Measurements from ENCODE around the gene DENND10. TPM values are rescaled to one million over a fixed set of nuclear protein-coding genes. Genes with fewer than 3 reads are reported as not detected.

Gene DENND10, protein sequence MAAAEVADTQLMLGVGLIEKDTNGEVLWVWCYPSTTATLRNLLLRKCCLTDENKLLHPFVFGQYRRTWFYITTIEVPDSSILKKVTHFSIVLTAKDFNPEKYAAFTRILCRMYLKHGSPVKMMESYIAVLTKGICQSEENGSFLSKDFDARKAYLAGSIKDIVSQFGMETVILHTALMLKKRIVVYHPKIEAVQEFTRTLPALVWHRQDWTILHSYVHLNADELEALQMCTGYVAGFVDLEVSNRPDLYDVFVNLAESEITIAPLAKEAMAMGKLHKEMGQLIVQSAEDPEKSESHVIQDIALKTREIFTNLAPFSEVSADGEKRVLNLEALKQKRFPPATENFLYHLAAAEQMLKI
- 41.2 to 62.5 TPM (median 54.6 TPM) in 5 replicates for total RNA-seq (2022; extraction: Qiagen RNA extraction; ENCODE audit: low read depth)

DNA sequence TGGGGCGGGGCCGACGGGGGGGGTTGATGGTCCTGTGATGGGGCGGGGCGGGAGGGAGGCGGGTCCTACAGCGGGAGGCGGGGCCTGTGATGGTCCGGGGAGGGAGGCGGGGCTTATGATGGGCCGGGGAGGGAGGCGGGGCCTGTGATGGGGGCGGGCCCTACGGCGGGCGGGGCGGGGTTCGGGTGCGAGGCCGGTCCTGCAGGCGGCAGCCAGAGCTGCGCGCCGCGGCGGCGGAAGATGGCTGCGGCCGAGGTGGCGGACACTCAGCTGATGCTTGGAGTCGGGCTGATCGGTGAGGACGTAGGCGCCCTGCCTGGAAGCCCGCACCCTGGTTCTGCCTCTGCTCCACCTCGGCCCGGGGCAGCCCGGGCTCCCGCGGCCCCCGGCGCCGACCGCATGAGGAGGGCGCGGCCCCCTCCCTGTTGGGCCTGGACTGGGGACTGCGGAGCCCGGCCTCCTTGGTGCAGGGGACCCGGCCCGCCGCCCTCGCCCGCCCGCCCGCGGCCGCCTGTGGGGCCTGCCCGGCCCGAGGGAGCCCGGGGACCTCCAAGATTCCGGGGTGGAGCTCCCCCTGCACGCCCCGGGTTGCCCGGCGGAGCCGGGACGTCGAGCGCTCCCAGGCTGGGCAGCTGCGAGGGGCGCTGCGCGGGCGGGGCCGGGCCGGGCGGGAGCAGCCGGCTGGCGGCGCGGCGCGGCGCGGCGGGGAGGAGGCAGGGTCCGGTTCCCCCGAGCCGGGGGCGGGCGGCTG, at the start of gene DENND10:
Gene DENND10 (plus strand): TSS at position 211 of the 751 bp plus-strand sequence. CDS start 30 bp downstream, at position 241.

DNA sequence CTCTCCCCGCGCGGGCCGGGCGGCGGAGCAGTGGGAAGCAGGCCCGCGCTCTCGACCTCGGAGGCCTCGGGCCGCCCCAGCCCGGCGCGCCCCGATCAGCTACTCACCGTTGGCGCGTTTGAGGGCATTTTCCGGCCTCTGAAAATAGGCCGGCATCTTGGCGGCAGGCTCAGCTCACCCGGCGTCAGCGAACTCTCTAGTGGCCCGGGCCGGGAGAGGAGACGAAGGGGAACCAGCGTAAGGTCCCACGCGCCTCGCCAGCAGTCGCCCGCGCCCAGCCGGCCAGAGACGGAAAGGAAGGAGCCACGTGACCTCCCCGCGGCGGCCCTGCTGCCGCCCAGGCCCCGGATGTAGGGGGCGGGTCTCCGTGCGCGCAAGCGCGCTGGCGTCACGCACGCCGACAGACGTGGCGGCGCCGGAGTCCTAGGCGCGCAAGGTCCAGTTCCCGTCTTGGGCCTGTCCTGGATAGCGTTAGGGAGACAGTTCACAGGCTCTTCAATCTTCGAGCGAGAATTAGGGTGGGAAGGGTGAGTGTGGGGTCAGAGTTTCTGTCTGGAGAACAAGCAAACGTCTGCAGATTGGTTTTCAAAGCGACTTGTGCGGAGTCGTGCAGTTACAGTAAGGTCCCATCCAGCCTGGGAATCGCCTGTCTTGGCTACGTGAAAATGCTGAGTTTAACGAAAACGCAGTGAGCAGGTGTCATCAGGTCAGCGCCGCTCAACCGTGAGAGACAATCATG, 23.2 kb upstream of the DENND10 start, which contains the start of gene EIF3A:
Gene EIF3A (minus strand): TSS at position 297 of the 739 bp plus-strand sequence. CDS start 141 bp downstream, at position 156.

DNA sequence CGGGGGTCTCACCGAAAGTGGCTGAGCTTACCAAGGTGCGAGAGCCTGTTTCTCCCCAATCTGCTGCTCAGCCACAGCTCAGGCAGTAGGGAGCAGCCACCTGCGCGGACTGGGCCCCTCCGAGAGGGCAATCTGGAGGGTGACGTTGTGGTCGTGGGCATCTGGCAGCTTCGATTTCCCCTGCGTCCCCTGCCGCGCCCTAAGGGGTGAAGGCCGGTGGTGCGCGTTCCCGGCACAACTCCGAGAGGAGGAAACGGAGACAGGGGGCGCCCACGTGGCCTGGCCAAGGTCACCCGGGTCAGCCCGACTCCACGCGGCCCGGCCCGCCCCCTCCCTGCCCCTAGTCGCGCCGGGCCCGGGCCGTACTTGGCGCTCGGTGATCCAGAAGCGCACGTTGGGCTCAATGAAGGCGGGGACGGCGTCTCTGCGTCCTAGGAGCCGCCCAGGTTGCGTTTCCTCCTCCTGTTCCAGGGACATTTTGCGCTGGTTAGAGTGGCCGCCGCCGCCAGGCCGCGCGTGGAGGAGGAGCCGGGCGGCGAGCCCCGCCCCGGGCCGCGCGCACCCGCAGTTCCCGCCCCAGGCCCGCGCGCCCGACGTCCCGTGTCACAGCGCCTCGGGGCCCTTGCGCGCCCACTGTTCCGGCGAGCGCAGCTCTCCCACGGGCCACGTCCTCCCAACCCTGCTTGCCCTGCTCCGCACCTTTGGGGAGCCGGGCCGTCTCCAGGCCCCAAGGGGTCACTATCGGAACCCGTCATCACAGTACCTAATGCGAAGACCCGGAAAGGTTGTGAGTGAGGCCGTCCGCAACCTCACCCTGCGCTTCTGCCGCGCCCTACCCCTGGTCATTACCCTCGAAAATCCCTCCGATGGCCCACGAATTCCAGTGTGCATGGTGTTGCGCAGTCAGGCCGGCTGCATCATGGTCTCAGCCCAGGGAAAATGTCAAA, 61.5 kb downstream of the DENND10 start, which contains the start of gene SFXN4:
Gene SFXN4 (minus strand): TSS at position 544 of the 947 bp plus-strand sequence. CDS start 67 bp downstream, at position 477.

DNA sequence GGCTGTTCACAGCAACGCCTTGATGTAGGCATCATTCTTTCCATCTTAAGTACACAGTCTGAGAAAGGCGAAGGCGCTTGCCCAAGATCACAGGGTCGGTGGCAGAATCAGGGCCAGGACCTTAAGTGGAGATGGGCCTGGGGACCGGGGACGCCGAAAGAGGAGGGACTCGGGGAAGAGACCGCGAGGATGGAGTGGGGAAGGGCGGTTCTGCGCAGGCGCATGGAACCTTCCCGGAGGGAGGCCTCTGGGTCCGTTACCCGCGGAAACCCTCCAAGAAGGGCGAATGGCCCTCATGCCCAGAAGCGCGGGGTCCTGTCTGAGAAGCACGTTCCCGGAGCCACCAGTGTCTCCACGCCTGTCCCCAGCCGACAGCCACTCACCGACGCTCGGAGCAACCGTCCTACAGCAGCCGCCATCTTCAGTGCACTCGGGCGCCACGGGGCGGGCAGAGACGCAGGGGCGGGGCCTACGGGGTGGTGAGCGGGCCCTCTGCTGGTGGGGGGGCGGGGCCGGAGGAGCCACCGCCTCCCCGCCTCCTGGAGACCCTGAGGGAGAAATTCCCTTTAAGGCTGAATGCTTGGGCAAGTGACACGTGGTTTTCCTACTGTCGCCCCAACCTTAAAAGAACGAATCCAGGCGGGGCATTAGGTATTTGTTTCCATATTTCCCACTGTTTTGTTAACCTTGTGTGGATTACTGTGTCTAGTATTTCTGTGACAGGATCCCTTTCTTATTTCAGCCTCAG, 74.6 kb downstream of the DENND10 start, which contains the start of gene PRDX3:
Gene PRDX3 (minus strand): TSS at position 441 of the 748 bp plus-strand sequence. CDS start 22 bp downstream, at position 419.

Other genes starting within 250 kb of the DENND10 start
- 2.1 to 3.8 TPM (median 2.8 TPM) in 5 replicates for gene NANOS1, start 74.4 kb upstream of the DENND10 start, total RNA-seq (2022; extraction: Qiagen RNA extraction; ENCODE audit: low read depth)
- 115 to 167 TPM (median 136 TPM) in 5 replicates for gene EIF3A, start 23.3 kb upstream of the DENND10 start, total RNA-seq (2022; extraction: Qiagen RNA extraction; ENCODE audit: low read depth)
- 45.1 to 50.6 TPM (median 49.3 TPM) in 5 replicates for gene SFXN4, start 61.6 kb downstream of the DENND10 start, total RNA-seq (2022; extraction: Qiagen RNA extraction; ENCODE audit: low read depth)
- 210 to 363 TPM (median 315 TPM) in 5 replicates for gene PRDX3, start 74.7 kb downstream of the DENND10 start, total RNA-seq (2022; extraction: Qiagen RNA extraction; ENCODE audit: low read depth)
- gene GRK5, start 103.5 kb downstream of the DENND10 start, total RNA-seq (2022; extraction: Qiagen RNA extraction; ENCODE audit: low read depth), result 11.1 to 13.2 TPM (median 11.8 TPM) in 5 replicates